Kasumi-1 (cell line): ENCODE results near the gene PBX1.
A peak's percentile ranks its signal among the peaks of the same experiment; 100 is the strongest.

Experiments used
- DNase-seq, 2 experiments: peaks; one replicate each; lab custom pipeline; 2025; lab: John Stamatoyannopoulos, UW

Gene PBX1

GRCh38 chr1:164780863-164781262, 221.9 kb downstream of the PBX1 start:
- DNase-seq: no peak

DNA sequence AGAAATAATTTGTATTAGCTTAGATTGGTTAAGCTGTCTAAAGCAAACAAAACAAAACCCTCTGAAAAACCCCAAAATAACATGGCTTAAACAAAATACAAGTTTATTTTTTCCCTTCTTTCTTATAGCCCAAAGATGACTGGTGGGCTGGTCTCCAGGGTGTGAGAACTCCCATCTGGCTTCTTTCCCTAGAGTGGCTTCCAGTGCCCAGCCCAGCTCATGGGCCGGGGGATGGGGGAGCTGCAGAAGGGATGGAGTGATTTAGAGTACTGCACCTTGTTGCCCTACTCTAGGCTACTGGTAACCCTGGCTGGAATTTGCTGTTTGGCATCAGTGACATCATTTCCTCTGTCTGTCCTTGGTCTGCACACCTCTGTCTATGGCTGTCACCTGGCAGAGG, 223.0 kb downstream of the PBX1 start:
- no peak for DNase-seq

DNA sequence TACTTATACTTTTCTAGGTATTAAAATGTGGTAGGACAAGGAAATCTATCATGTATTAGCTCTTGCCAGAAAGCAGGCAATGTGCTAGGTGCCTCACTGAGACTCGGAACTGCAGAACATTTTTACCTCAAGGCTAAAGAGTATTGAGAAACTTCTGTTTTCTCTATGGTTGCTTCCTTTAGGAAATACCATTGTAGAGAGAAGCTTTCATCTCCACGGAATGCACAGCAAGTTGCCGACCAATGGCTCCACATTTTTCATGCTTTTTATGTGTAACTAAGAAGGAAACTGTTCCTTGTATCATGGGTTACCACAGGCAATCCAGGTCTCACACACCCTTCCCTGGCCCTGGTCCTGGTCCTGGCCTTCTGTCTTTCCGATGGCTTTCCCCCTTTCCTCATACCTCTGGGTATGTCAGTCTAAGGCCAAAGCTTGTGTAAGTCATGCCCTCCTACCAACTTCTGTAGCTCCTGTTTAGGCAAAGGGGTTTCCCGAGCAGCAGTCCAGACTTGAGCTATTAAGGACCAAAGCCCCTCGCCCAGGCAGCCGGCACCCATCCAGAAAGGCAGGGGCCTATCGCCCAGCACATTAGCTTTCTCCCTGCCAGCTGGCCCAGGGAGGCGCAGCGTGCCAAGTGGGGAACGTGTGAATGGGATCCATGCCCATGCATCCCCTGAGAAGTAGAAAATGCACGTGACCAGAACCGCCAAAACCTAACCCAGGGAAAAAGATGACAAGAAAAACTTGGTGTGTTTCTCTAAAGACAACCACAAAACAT, 225.0 kb downstream of the PBX1 start:
- DNase-seq: no peak

- no peak for DNase-seq
Observed at GRCh38 chr1:164784960-164785359, 226.0 kb downstream of the PBX1 start.

DNA sequence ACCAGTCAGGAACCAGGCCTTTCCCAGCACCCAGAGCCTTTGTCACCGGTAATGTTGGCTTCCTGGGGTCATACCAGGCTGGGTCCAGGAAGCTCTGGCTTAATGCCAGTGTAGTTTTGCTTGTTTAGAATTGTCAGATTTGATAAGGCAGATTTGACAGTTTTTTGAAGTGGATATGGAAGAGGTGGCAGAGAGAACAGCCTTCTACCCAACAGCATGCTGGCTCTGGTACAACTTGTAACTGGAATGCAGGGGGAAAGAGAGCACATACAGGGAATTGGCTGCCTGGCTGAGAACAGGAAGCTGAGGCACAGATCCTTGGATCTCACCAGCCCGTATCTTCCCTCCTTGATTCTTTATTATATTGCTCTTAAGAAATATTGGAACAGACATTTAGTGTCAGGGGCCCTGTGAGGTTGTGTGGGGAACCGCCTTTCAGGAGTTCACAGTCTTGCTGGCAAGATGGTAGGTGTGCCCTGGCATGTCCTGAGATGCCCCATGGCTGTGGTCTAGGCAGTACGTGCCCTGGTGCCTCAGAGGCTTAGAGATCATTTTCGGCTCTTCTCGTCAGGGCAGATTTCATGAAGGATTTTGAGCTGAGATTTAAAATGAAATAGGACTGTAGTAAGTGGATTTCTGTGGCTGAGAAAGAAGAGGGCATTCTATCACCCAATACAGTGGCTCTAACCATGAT, 227.0 kb downstream of the PBX1 start:
- no peak for DNase-seq

DNA sequence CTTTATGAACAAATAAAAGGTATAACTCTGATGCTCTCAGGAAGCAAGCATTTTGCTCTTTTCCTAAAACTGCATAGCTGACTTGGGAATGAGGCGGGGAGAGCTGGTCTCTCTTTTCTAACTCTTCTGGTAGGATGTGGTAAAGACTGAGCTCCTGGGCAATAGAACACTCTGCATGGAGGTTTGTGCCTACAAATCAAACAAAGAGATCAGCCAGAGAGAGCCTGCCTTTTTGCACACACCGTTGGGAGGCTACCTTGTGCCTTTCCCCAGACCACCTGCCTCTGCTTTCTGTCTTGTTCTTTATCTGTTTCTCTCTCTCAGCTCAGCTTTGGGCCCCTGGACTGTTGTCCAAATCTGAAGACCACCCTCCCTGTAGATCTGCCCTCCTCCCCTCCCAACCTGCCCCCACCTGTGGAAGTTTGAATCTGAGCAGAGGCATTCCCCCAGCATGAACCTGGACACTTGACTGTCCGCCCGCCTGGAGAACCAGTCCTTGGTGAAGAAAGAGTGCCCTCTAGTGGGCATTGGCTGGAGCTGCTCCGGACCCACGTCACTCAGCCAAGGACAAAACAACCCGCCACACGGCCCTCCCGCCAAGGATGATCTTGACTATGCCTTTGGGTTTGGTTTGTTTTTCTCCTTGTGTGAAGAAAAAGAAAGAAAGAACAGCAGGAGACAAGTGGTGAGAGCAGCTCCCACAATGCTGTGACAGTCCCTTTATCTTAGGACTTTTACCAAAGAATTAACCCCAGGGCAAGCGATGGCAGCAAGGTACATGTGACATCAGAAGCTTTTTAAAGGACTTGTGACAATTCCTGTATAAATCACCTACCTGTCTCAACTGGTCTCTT, 228.2 kb downstream of the PBX1 start:
- DNase-seq: peak; percentile 55 to 58

DNA sequence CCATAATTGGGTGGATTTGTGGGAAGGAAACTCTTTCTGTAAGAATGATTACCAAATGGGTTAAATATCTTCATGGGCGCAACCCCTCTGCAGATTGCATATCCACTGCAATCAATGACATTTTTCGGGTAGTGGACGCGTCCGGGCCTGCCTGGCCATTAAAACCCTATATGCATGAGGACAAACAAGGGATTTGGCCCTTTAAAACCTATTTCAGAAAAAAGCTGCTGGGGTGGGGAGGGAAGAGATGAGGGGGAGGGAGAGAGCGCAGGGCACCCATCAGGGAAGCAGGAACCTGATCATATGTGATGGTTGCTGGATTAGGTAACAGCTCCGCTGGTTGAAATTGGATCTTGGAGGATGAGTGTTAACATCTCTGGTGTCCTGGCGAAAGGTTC, 228.8 kb downstream of the PBX1 start:
- no peak for DNase-seq

- no peak for DNase-seq
Observed at GRCh38 chr1:164790081-164790480, 231.1 kb downstream of the PBX1 start.

DNA sequence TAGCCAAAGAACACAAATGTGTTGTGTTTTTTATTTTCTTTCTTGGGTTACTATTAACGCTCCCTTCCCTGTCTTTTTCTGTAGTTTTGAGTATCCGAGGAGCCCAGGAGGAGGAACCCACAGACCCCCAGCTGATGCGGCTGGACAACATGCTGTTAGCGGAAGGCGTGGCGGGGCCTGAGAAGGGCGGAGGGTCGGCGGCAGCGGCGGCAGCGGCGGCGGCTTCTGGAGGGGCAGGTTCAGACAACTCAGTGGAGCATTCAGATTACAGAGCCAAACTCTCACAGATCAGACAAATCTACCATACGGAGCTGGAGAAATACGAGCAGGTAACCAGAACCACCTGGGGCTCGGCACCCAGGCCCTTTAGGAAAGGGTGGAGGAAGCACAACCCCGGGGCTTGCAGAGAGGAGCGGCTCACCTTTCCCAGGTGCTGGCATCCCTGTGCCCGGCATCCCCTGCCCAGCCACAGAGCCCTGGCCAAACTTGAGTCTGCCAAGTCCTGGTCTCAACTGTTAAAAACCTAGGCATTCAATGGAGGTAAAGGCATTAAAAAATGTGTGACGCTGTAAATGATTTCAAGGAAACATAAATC, 233.5 kb downstream of the PBX1 start:
- DNase-seq: no peak

DNA sequence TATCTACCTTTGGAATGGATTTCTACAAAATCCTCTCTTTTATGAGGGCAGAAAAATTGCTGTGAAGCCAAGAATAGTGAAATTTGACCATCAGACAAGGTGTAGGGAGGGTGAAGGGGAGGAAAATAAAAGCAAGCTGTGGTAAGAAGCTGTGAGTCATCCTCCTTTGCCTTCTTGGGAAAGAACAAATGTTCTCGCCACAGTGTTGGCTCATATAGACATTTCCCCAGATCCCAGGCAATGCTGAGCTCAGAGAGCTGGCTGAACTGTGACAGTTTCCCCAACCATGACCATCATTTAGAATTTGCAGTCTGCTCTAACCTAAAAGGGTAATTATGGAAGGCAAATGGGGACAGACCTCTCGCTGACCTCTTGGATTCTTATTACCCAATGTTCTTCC, 235.4 kb downstream of the PBX1 start:
- DNase-seq: no peak

DNA sequence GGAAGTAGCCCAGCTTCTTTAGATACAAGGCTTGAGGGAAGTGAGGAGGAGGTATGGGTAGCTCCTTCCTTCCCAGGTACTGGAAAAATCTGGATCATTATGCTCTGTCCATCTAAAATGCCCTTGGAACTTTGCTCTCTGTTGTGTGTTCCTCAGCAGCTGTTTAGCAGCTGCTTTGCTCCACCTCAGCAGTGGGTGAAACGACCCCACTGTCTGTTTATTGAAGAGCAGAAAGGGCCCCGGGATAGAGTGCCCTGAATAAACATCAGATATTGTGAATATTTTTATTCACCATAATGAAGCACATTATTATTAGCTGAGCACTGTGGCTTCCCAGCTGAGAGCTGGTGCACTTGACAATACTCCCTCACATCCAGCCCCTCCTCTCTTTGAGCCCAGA, 237.9 kb downstream of the PBX1 start:
- DNase-seq: no peak

DNA sequence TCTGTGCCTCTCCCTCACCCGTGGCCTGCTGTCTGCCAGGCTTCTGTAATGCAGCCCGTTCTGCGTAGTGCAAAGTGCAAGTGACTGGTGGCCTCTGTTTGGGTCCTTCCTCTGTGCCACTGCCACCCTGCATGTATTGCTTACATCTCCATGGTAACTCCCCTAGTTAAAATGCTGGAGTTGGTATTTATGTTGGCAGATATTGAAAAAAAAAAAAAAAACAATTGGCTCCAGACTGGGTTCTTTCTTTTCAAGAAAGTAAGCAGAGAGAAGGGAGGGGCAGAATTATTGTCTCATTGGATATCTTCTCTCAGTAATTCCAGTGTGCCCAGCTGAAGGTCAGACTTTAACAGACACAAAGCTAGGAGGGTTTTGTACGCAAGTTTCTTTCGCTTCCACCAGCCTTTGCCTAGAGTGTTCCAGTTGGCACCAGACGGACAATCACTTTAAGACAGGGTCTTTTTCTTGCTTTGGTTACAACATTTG, 242.3 kb downstream of the PBX1 start:
- no peak for DNase-seq

GRCh38 chr1:164801791-164802502, 243.0 kb downstream of the PBX1 start:
- DNase-seq: no peak

DNA sequence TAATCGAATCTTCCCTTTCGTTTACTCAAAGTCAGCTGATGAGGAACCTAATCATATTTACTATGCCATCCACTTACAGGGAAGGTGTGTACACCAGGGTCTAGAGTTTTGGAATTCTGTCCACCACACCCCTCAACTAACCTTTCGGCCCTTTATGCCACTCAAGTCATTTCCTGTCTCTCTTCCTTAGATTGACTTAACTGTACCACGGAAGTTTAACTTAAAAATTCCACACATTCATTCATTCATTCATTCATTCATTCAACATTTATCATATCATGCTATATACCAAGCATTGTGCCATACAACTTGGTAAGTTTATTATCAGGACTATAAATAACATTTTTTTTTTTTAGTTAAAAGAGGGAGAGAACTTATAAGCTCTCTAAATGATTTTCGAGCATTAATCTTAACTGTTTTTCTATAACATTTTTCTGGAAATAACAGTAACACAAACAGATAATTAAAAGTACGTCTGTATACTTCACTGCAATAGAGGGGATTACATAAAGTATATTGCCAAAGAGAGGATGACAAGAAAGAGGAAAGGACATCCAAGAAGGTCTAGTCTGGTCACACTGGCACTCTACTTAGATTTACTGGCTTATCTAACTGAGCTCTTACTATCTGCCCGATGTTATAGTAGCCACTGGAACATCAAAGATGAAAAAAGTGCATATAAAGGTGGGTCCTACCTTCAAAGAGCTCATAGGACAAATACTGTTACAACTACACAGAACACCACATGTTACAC, 243.7 kb downstream of the PBX1 start:
- no peak for DNase-seq

- no peak for DNase-seq
Observed at GRCh38 chr1:164803366-164803765, 244.4 kb downstream of the PBX1 start.

- DNase-seq: no peak
Observed at GRCh38 chr1:164804366-164804765, 245.4 kb downstream of the PBX1 start.

- no peak for DNase-seq
Observed at GRCh38 chr1:164805399-164805798, 246.4 kb downstream of the PBX1 start.

- no peak for DNase-seq
Observed at GRCh38 chr1:164806531-164806930, 247.5 kb downstream of the PBX1 start.

- DNase-seq: no peak
Observed at GRCh38 chr1:164813776-164814175, 254.8 kb downstream of the PBX1 start.

GRCh38 chr1:164821648-164822047, 262.7 kb downstream of the PBX1 start:
- no peak for DNase-seq
